OCI-LY3 (cell line): ENCODE results near the gene CSF2RB.

Experiments
- H2AFZ ChIP-seq: fragments of 200-600, 300-600 bp; shearing (Covaris generic); 2 replicates; pipeline ENCODE4 v1.6.0; 2014; ENCODE audit warnings: antibody characterized with exemption, low read depth, low read length
- H3K27ac ChIP-seq: fragments of 200-600, 300-600 bp; sonication (generic); 2 replicates; pipeline ENCODE4 v1.5.1; 2014; ENCODE audit warnings: mild to moderate bottlenecking, low read length, moderate library complexity, mixed read lengths
- H3K27me3 ChIP-seq: fragments of 200-600, 300-600 bp; sonication (generic); 2 replicates; pipeline ENCODE4 v1.6.1; 2014; ENCODE audit warnings: low read depth, low read length, mixed read lengths
- H3K36me3 ChIP-seq: fragments of 200-600, 300-600 bp; sonication (generic); replicated peaks from 2 replicates; pipeline ENCODE3; 2014; ENCODE audit warnings: low read depth, low read length, mixed read lengths
- H3K4me1 ChIP-seq: fragments of 300-600, 200-600 bp; sonication (generic); 2 replicates; pipeline ENCODE4 v1.6.1; 2014; ENCODE audit warnings: low read length, mixed read lengths
- H3K4me2 ChIP-seq: fragments of 200-600, 300-600 bp; sonication (generic); 2 replicates; pipeline ENCODE4 v1.6.1; 2014; ENCODE audit warnings: low read length, mixed read lengths
- H3K4me3 ChIP-seq: fragments of 300-600, 200-600 bp; sonication (generic); 2 replicates; pipeline ENCODE4 v1.5.1; 2014; ENCODE audit warnings: antibody characterized with exemption, mild to moderate bottlenecking, low read length, moderate library complexity
- H3K79me2 ChIP-seq: fragments of 300-600, 200-600 bp; shearing (Covaris generic); 2 replicates; pipeline ENCODE4 v1.6.1; 2014; ENCODE audit warnings: mild to moderate bottlenecking, low read length, mixed read lengths
- H3K9ac ChIP-seq: fragments of 300-600, 200-600 bp; shearing (Covaris generic); 2 replicates; pipeline ENCODE4 v1.6.0; 2014; ENCODE audit warnings: mild to moderate bottlenecking, low read length, moderate library complexity
- H3K9me3 ChIP-seq: fragments of 200-600, 300-600 bp; shearing (Covaris generic); 2 replicates; pipeline ENCODE4 v1.6.1; 2014; ENCODE audit warnings: low read length, mixed read lengths; ENCODE audit not compliant: insufficient read depth
- H4K20me1 ChIP-seq: fragments of 200-600, 300-600 bp; sonication (generic); 2 replicates; pipeline ENCODE4 v1.6.1; 2016; ENCODE audit warnings: low read length, mixed read lengths; ENCODE audit not compliant: insufficient read depth
- EZH2phosphoT487 ChIP-seq: fragments of 200-600 bp; shearing (Covaris generic); IDR thresholded peaks from 2 replicates; pipeline ENCODE4 v1.6.1; 2018; ENCODE audit warnings: antibody characterized with exemption, mixed run types, low read depth
- TF ChIP-seq, protein P1 (sequence below): fragments of 200-600, 300-600 bp; sonication (generic); IDR thresholded peaks from 2 replicates; pipeline ENCODE4 v1.5.1; 2014; ENCODE audit warnings: antibody characterized with exemption, low read length, low read depth

CSF2RB gene

DNA sequence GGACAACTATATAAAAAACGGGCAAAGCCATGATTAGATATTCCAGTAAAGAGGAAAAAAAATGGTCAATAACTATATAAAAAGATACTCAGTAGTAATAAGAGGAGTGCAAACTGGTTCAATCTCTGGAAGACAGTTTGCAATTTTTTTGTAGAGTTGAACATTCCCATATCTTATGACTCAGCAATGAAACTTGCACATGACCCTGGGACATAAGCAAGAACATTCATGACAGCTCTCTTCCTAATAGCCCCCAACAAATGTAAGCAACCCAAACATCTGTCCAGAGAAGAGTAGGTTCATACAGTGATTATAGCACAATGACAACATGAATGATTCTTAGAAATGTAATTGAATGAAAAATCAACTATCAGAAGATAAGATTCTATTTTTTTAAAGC lies 21.8 kb upstream of the CSF2RB start:
- Histone ChIP-seq H3K4me2 (no peak overlapping the region), H4K20me1 (no peaks in the 10 kb centered on the region)

GRCh38 chr22:36892292-36892691 lies 21.1 kb upstream of the CSF2RB start:
- no peaks in the 10 kb centered on the region for H3K36me3 ChIP-seq
- H3K9me3 ChIP-seq, result 0 out of 2 replicates have a peak, but pooled peaks cover 6% of the 10 kb centered on the region
- no peaks in the 10 kb centered on the region for H3K4me1 ChIP-seq
- no peak overlapping the region for H2AFZ ChIP-seq
- no peak for TF ChIP-seq EZH2phosphoT487
- TF ChIP-seq, protein P1, sequence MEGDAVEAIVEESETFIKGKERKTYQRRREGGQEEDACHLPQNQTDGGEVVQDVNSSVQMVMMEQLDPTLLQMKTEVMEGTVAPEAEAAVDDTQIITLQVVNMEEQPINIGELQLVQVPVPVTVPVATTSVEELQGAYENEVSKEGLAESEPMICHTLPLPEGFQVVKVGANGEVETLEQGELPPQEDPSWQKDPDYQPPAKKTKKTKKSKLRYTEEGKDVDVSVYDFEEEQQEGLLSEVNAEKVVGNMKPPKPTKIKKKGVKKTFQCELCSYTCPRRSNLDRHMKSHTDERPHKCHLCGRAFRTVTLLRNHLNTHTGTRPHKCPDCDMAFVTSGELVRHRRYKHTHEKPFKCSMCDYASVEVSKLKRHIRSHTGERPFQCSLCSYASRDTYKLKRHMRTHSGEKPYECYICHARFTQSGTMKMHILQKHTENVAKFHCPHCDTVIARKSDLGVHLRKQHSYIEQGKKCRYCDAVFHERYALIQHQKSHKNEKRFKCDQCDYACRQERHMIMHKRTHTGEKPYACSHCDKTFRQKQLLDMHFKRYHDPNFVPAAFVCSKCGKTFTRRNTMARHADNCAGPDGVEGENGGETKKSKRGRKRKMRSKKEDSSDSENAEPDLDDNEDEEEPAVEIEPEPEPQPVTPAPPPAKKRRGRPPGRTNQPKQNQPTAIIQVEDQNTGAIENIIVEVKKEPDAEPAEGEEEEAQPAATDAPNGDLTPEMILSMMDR, result no peak
- no peaks in the 10 kb centered on the region; the same call in 1 of the 2 replicates for H3K27me3 ChIP-seq
- H3K4me3 ChIP-seq, result no peak overlapping the region
- no peaks in the 10 kb centered on the region for H3K79me2 ChIP-seq
- no peak overlapping the region for H3K9ac ChIP-seq
- no peak overlapping the region for H3K27ac ChIP-seq
- no peak overlapping the region for H3K4me2 ChIP-seq
- H4K20me1 ChIP-seq, result no peaks in the 10 kb centered on the region

More for the DNA sequence above, 21.8 kb upstream of the CSF2RB start:
- Histone ChIP-seq H3K27me3 (no peaks in the 10 kb centered on the region; the same call in 1 of the 2 replicates), H2AFZ (no peak overlapping the region), H3K36me3 (no peaks in the 10 kb centered on the region), H3K79me2 (no peaks in the 10 kb centered on the region), H3K9ac (no peak overlapping the region), H3K27ac (no peak overlapping the region), H3K4me3 (no peak overlapping the region), H3K4me1 (no peaks in the 10 kb centered on the region), H3K9me3 (0 out of 2 replicates have a peak, but pooled peaks cover 6% of the 10 kb centered on the region)
- no peak for TF ChIP-seq EZH2phosphoT487
- TF ChIP-seq, protein P1, result no peak

DNA sequence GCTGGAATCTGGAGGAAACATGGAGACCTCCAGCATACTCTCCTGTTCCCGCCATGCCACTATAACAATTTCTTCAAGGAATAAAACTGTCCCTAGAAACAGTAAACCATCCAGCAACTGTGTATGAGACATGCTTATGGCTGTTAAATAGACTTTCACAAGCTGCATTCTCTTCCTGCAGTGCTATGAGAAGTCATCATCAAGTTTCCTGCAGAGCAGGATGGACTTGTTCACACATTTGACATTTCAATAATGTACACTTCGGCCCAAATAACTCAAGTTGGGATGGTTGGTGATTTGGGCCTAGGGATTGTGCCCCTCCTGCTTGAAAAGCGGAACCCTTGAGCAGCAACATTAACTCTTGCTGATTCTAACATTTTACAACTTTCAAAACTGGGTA lies 20.2 kb upstream of the CSF2RB start:
- Histone ChIP-seq H3K4me3 (no peak overlapping the region), H3K4me1 (peaks cover 9% of the 10 kb centered on the region), H3K4me2 (no peak overlapping the region), H3K36me3 (no peaks in the 10 kb centered on the region), H3K27ac (no peak overlapping the region), H2AFZ (no peak overlapping the region), H3K79me2 (no peaks in the 10 kb centered on the region), H3K9ac (no peak overlapping the region), H3K27me3 (no peaks in the 10 kb centered on the region; the same call in 1 of the 2 replicates), H3K9me3 (0 out of 2 replicates have a peak, but pooled peaks cover 6% of the 10 kb centered on the region), H4K20me1 (no peaks in the 10 kb centered on the region)
- TF ChIP-seq, protein P1, result no peak
- no peak for TF ChIP-seq EZH2phosphoT487

DNA sequence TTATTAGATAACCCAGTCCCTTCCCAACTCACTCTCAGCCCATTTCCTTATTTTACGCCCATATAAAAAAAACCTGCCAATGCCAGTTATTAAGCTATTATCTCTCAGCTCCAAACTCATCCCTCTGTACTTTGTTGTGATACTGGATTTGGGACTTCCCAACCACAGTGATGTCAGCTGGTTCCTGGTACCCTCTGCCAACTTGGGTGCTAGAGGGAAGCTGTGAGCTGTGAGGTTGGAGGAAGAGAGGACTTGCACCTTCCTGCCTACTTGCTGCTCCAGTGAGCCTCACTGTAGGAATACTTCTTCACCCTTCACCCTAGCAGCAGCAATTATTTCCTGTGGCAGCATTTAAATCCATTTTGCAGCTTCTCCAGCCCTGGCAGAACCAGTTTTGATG lies 19.2 kb upstream of the CSF2RB start:
- Histone ChIP-seq H3K27ac (no peak overlapping the region), H3K4me1 (peaks cover 11% of the 10 kb centered on the region)

More for the DNA sequence above, 19.2 kb upstream of the CSF2RB start:
- Histone ChIP-seq H3K27me3 (no peaks in the 10 kb centered on the region; the same call in 1 of the 2 replicates), H3K4me2 (no peak overlapping the region), H3K9ac (no peak overlapping the region), H3K4me3 (no peak overlapping the region), H3K36me3 (peaks cover 2% of the 10 kb centered on the region), H4K20me1 (no peaks in the 10 kb centered on the region), H3K9me3 (0 out of 2 replicates have a peak, but pooled peaks cover 6% of the 10 kb centered on the region), H3K79me2 (no peaks in the 10 kb centered on the region), H2AFZ (no peak overlapping the region)
- TF ChIP-seq, protein P1, result no peak
- no peak for TF ChIP-seq EZH2phosphoT487
